HL-60/S4 treated with retinoic acid at 250 ng/mL for 4 days and 3 days (cell line): ENCODE results near the gene CMIP.

Experiments
- in situ Hi-C: fragments of 300-500 bp; cut with MboI; formaldehyde crosslinking; loops from 2 replicates; pipeline ENCODE4 v1.7.0; 2022; ENCODE audit warnings: low sequenced_read_pairs

CMIP gene

GRCh38 chr16:81458827-81459598 is 14.4 kb downstream of the CMIP start:
- in situ Hi-C loops: no loop called here

DNA sequence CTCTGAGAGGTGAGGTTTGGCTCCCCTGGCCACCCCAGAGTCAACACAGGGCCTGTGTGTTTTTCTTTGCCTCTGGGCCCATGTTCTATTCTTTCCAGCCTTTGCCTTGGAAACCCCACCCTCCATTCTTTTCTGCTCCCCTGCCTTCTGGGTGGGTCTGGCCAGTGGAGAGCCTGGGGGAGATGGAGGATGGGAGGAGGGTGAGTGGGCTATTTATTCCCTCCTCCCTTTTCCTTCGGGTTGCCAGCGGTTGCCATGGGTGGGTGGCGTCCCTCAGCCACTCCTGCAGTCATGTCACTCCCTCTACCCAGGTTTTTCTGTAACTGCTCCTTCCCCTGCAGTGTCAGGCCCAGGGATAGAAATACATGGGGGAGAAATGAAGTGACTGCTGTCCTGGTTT is 15.5 kb downstream of the CMIP start:
- in situ Hi-C loops: no loop called here

DNA sequence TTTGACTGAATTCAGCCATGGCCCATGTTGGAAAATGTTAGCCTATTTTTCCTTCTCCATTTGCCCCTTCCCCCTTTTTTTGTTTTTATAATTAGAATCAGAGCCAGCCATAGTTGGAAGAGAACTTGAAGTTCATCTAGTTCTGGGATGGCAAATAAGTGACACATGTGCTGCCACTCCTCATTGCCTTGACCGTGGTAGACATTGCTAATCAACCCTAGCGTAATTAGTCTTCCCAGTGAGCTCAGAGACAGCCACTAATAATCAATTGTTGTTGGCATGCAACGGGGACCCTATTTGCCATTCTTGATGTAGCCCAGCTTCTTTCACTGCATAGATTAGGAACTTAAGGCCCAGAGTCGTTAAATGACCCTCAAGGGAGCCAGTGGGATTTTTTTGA is 16.6 kb downstream of the CMIP start:
- in situ Hi-C loops: no loop called here

DNA sequence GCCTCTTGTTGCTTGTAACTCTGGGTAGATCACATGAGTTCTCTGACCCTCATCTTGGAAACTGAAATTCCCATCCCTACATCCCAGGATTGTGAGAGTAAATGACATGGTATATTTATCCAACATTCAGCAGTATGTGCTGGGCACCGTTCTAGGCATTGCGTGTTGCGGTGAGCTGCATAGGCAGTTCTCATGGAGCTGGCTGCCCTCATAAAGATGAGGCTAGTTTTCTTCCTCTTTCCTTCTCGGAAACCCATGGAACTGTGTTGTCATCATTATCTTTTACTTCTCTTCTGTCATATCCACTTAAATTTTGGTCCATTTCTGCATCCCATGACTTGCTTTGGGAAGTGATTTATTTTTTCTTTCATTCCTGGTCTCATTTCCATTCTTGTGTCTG is 17.2 kb downstream of the CMIP start:
- in situ Hi-C loops: no loop called here

DNA sequence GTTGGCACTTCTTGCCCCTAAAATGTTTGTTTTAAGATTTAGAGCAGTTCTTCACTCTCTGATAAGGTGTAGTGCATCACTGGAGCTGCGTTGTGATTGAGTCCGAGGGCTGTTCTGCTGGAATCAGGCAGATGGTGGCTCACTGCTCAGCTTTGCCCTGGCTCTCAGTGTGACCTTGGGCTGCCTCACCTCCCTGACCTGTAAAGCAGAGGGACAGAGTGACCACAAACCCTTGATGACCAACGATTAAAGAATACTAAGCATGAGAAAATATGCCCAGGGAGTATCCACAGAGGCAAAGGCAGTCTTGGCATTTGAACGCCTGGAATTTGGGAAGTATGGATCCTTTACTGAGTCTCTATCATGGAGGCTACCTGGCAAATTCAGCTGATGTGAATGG is 18.1 kb downstream of the CMIP start:
- in situ Hi-C loops: no loop called here

GRCh38 chr16:81463296-81463890 is 18.8 kb downstream of the CMIP start:
- in situ Hi-C loops: no loop called here

DNA sequence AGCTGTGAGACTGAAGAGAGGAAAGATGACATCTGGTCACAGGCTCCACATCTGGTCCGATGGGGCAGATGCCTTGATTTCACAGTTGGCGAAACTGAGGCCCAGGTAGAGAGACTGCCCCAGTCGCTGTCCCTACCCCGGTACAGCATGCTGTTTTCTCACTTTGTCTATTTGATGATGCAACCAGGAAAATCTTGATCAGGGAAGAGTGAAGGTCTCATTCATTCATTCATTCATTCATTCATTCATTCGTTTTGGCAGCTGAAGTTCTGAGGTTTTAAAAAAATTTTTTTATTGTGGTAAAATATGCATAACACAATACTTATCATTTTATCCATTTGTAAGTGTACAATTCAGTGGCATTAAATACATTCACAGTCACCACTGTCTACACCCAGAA is 19.7 kb downstream of the CMIP start:
- in situ Hi-C loops: no loop called here

GRCh38 chr16:81465375-81465943 is 20.9 kb downstream of the CMIP start:
- in situ Hi-C loops: no loop called here

DNA sequence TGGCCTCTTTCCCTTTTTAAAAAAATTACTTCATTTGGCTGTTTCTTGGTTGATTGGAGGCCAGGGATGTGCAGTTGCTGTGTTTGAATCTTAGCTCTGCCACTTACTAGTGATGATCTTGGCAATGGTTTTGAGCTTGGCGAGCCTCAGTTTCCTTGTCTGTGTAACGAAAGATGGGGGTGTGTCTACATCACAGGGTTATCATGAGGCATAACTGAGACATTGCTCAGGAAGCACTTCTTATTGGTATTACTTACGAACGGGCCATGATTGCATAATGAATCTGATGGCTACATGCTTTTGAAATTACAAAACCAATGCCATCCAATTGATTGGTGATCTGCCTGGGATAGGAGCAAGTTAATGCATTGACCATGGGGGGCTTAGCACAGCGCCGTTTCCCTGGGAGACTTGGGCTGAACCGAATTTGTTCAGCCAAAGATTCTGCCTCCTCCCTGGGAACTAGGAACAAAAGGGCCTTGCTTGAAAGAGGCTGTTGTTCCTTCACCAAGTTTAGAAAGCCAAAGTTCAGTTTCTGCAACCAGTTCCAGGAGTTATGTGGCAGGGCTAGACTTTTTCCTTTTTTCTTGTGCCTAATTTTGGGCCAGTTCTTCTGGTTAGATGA is 21.9 kb downstream of the CMIP start:
- in situ Hi-C loops: no loop called here

DNA sequence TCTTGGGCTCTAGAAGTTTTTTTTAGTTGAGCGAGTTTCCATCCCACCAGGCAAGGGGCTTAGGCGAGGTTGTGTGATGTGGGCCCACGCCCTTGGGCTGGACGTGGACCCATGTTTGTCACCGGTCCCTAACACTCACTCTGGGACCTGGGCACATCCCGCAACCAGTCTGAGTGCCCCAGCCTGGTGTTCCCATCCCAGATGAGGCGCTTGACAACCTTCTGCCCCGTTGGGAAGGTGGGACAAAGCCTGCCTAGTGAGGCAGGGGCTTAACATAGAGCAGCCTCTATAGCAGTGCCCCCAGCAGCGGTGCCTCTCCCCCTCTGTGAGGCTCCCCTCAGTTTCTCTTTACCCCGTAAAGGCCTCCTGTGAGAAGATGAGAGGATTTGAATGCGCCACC is 22.5 kb downstream of the CMIP start:
- in situ Hi-C loops: no loop called here

GRCh38 chr16:81467815-81468214 is 23.2 kb downstream of the CMIP start:
- in situ Hi-C loops: no loop called here

DNA sequence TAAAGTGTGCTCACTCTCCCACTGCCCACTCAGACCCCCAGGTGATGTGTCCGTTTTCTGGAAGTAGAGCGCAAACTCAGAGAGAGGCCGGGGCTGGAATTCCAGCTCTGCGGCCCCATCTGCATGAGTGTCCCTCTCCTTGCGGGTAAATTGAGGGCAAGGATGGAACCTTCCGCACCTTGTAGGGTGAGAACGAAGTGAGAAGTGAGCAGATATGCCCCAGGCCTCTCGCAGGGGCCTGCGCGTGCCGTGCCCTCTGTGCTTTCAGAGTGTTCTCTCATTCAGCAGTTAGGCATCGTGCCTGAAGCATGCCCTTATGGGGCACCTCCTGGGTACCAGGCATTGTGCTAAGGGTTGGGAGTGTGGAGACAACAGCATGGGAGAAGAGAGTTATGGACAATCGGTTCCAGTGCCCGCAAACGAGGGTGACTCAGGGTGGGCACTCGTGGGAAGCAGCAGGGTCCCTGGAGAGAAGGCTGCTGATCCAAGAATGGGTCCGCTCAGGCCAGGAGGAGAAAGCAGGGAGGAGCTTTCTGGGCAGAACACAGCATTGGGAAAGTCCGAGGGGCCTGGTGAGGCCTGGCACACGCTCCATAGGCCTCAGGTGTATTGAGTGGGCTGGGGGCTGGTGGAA is 23.8 kb downstream of the CMIP start:
- in situ Hi-C loops: no loop called here

GRCh38 chr16:81469183-81469677 is 24.6 kb downstream of the CMIP start:
- in situ Hi-C loops: no loop called here

DNA sequence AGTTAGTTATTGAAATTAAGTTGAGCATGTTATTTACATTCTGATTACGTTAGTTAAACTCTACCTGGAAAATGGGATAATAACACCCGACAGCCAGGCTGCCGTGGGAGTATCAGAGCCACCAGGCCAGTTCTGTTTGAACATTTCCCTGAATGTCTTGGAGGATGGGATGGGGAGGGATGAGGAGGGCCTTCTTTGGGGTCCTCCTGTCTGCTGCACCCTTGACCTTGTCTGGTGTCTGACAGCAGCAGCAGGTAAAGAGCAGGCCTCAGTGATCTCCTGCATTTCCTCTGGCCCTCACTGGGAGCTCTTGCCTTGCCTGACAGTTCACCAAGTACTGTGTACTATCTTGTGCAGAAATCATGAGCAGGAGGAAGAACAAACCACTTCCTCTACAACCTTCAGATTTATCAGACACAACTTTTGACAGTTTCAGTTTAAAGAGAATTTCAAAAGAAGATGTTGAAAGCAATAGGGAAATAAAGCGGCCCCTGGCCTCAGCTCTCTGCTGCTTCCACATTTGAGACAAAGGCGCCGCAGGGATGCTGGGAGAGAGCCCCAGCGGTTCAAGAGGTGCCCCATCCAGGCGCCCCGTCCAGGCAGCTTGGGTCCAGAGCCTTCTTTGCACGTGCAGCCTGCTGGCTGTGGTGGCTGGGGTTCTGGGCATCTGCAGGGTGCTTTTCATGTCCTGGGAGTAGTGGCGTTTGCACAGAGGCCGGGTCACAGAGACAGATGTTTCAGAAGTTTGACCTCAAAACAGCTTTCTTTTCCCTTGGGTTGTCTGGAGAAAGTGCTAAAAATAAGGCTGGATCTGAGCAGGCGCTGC is 25.3 kb downstream of the CMIP start:
- in situ Hi-C loops: no loop called here

DNA sequence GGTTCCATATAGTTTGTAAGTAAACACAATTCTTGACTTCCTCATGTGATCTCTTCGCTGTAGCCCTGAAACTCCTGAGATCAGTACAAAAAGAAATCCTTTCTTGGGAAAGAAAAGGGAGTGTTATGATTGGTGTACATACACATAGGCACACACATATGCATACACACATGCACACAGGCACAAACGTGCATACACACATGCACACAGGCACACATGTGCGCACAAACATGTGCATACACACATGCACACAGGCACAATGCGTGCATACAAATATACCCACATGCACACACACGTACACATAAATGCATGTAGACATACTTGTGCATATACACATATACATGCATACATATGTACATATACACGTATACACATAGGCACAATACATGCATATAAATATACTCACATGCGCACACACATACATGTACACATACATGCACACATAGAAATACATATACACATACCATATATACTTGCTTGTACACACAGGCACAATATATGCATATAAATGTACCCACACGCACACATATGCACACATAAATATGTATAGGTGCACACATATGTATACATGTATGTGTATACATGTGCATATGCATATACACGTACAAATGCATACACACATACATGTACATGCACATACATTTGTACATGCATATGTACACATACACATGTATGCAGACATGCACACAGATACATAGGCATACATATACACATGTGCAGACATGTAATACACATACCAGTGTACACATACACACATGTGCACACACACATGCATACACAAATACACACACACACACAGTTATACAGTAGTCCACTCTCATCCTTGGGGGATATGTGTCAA is 26.4 kb downstream of the CMIP start:
- in situ Hi-C loops: no loop called here

- in situ Hi-C loops: no loop called here
Observed at GRCh38 chr16:81471882-81472281, 27.3 kb downstream of the CMIP start.

DNA sequence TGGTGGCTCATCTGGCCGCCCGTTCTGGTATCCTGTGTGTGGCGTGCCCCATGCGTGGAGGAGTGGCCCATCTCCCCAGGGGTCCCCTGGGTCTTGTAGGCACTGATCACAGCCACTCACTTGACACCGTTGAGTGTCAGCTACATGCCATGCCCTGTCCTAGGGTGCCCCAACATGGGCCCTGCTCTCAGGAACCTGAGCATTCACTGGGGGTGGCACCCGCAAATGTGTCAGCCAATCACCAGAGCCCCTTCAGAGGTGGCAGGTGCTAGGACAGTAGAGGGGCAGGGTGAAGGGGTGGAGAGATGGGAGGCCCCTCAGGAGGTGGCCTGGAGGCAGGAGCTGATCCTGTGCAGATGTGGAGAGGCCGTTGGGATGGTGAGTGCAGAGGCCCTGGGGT is 27.8 kb downstream of the CMIP start:
- in situ Hi-C loops: no loop called here

DNA sequence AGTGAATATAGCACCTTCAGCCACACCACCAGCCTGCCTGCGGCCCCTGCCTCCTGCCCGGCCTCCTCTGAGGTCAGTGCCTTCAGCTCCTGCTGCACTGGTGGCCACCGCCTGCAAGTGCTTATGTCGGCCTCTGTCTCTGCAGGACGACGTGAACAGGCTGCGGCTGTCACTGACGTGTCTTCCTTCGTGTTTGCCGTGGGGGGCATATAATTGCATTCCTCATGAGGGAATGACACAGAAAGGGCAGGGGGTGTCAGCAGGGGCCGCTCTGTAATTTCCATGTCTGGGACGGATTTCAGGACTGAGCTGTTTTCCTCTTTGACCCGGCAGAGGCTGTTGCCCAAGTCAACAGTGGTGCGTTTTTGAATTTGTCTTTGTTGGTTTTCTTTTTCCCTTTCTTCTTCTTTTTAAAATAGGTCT is 28.5 kb downstream of the CMIP start:
- in situ Hi-C loops: no loop called here

- in situ Hi-C loops: no loop called here
Observed at GRCh38 chr16:81473558-81473957, 28.9 kb downstream of the CMIP start.
